ENCODE data around the gene LRRTM4.

DNA sequence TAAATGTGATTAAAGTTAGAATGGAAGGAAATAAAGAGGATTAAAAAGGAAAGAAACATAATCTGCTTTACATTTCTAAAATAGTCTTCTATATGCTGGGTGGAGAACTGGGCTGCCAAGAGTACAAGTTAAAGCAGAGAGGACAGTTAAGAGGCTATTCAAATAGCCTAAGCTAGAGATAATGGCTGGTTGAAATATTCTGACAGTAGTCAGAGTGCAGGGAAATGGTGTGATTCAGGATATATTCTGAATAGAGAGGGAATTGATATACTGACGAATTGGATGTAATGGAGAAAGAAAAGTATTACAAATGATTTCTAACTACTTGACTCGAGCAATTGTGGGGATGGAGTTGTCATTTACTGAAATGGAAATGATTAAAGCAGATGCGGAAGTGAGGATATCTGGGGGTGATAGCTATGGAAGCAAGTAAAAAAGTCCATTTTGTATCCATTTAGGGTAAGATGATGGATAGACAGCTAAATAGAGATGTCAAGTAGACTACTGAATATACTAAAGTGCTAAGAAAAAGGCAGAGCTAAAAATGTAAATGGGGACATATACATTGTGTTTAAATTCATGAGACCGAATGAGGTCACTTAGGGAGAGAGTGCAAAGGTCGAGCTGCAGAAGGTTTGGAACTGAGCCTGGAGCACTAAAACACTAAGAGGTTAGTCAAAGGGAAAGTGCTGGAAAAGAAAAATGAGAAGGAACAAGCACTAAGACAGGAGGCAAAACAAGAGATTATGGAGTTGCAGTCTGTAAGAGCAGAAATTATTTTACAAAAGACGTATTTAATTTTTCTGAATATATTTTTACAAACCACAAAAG is 696.8 kb downstream of the LRRTM4 start:
- TF ChIP-seq POLR2A (IDR thresholded peaks at IDR 0.05; ENCODE audit: low read length) (no peak), RAD21 (conservative IDR thresholded peaks at IDR 0.05 in 1 of 2, IDR thresholded peaks at IDR 0.05 in 1 of 2) (no peak), SMC3 (IDR thresholded peaks at IDR 0.05) (no peak), GATA3 (IDR thresholded peaks at IDR 0.05; ENCODE audit: borderline replicate concordance) (no peak), EP300 (IDR thresholded peaks at IDR 0.05) (no peak), HDAC2 (IDR thresholded peaks at IDR 0.05) (no peak)
- TF ChIP-seq, protein P1, sequence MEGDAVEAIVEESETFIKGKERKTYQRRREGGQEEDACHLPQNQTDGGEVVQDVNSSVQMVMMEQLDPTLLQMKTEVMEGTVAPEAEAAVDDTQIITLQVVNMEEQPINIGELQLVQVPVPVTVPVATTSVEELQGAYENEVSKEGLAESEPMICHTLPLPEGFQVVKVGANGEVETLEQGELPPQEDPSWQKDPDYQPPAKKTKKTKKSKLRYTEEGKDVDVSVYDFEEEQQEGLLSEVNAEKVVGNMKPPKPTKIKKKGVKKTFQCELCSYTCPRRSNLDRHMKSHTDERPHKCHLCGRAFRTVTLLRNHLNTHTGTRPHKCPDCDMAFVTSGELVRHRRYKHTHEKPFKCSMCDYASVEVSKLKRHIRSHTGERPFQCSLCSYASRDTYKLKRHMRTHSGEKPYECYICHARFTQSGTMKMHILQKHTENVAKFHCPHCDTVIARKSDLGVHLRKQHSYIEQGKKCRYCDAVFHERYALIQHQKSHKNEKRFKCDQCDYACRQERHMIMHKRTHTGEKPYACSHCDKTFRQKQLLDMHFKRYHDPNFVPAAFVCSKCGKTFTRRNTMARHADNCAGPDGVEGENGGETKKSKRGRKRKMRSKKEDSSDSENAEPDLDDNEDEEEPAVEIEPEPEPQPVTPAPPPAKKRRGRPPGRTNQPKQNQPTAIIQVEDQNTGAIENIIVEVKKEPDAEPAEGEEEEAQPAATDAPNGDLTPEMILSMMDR (IDR thresholded peaks at IDR 0.05): no peak
- TF ChIP-seq, protein P2, sequence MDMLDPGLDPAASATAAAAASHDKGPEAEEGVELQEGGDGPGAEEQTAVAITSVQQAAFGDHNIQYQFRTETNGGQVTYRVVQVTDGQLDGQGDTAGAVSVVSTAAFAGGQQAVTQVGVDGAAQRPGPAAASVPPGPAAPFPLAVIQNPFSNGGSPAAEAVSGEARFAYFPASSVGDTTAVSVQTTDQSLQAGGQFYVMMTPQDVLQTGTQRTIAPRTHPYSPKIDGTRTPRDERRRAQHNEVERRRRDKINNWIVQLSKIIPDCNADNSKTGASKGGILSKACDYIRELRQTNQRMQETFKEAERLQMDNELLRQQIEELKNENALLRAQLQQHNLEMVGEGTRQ (IDR thresholded peaks at IDR 0.05): no peak
